ENCODE data around the gene MAP2.

MAP2 gene

GRCh38 chr2:209468846-209469245 lies 45.0 kb downstream of the MAP2 start:
- H3K27ac ChIP-seq (replicated peaks; ENCODE audit: low read length): no peak overlapping the region
- H3K36me3 ChIP-seq (replicated peaks in 1 of 2; ENCODE audit: control insufficient read depth in 2 of 2, insufficient read depth in 2 of 2, low read length in 2 of 2): peaks cover 0 to 2% of the 10 kb centered on the region in 2 donors
- no peak overlapping the region for H3K14ac ChIP-seq (ENCODE audit: low read length)
- DNase-seq (ENCODE audit: low spot score): no peak
- H3K23ac ChIP-seq (ENCODE audit: low read depth, low read length, poor library complexity): no peak overlapping the region
- no peak overlapping the region for H4K8ac ChIP-seq (ENCODE audit: low read depth, low read length)
- WGBS, 2 donors (ENCODE audit: extremely low coverage in 2 of 2, insufficient read length in 2 of 2, insufficient replicate concordance in 1 of 2): no CpG with 5 or more reads among the region's 1 CpG
- no peak overlapping the region for H4K91ac ChIP-seq (ENCODE audit: low read depth, low read length, poor library complexity)
- no peak overlapping the region for H2BK12ac ChIP-seq (ENCODE audit: low read length)
- H3K9ac ChIP-seq (ENCODE audit: low read depth, low read length, poor library complexity): no peak overlapping the region
- no peaks in the 10 kb centered on the region for H3K27me3 ChIP-seq (ENCODE audit: control insufficient read depth in 3 of 3, insufficient read depth in 3 of 3, low read depth in 1 of 3, low read length in 3 of 3)
- no peak overlapping the region for H2BK15ac ChIP-seq (ENCODE audit: low read length)
- H3K4me1 ChIP-seq (ENCODE audit: control insufficient read depth in 2 of 2, insufficient read depth in 1 of 2, low read depth in 1 of 2, low read length in 2 of 2): peaks cover 0 to 5% of the 10 kb centered on the region in 2 donors
- peaks cover 0 to 10% of the 10 kb centered on the region in 2 donors for H3K9me3 ChIP-seq (replicated peaks in 1 of 2; ENCODE audit: control insufficient read depth in 2 of 2, insufficient read depth in 1 of 2, low read depth in 1 of 2, low read length in 2 of 2)
- no peak overlapping the region for H3K4me2 ChIP-seq (ENCODE audit: insufficient read depth, low read length, poor library complexity, severe bottlenecking)
- H3K4me3 ChIP-seq (ENCODE audit: low read length in 2 of 2): no peak overlapping the region
- no peak overlapping the region for H2AFZ ChIP-seq (ENCODE audit: low read length)
- no peak overlapping the region for H2AK5ac ChIP-seq (ENCODE audit: low read depth, low read length)
- H2BK5ac ChIP-seq (ENCODE audit: low read length): no peak overlapping the region
- H3K18ac ChIP-seq (ENCODE audit: low read length): no peak overlapping the region
- H3K79me1 ChIP-seq (ENCODE audit: low read depth, low read length): peaks cover 2% of the 10 kb centered on the region
- H3K4ac ChIP-seq (ENCODE audit: low read length): no peak overlapping the region
- no peak overlapping the region for H2BK120ac ChIP-seq (ENCODE audit: low read depth, low read length)

GRCh38 chr2:209469481-209469880 lies 45.6 kb downstream of the MAP2 start:
- H3K27ac ChIP-seq (replicated peaks; ENCODE audit: low read length): no peak overlapping the region
- no peak overlapping the region for H3K4me3 ChIP-seq (ENCODE audit: low read length in 2 of 2)
- H4K8ac ChIP-seq (ENCODE audit: low read depth, low read length): no peak overlapping the region
- no peaks in the 10 kb centered on the region for H3K27me3 ChIP-seq (ENCODE audit: control insufficient read depth in 3 of 3, insufficient read depth in 3 of 3, low read depth in 1 of 3, low read length in 3 of 3)
- H3K4ac ChIP-seq (ENCODE audit: low read length): no peak overlapping the region
- no peak overlapping the region for H2BK120ac ChIP-seq (ENCODE audit: low read depth, low read length)
- peaks cover 0 to 2% of the 10 kb centered on the region in 2 donors for H3K36me3 ChIP-seq (replicated peaks in 1 of 2; ENCODE audit: control insufficient read depth in 2 of 2, insufficient read depth in 2 of 2, low read length in 2 of 2)
- H3K4me2 ChIP-seq (ENCODE audit: insufficient read depth, low read length, poor library complexity, severe bottlenecking): no peak overlapping the region
- no peak overlapping the region for H2BK5ac ChIP-seq (ENCODE audit: low read length)
- H3K23ac ChIP-seq (ENCODE audit: low read depth, low read length, poor library complexity): no peak overlapping the region
- H4K91ac ChIP-seq (ENCODE audit: low read depth, low read length, poor library complexity): no peak overlapping the region
- H3K18ac ChIP-seq (ENCODE audit: low read length): no peak overlapping the region
- H3K79me1 ChIP-seq (ENCODE audit: low read depth, low read length): peaks cover 3% of the 10 kb centered on the region
- no peak overlapping the region for H2BK12ac ChIP-seq (ENCODE audit: low read length)
- H3K14ac ChIP-seq (ENCODE audit: low read length): no peak overlapping the region
- no peak for DNase-seq (ENCODE audit: low spot score)
- H2BK15ac ChIP-seq (ENCODE audit: low read length): no peak overlapping the region
- no peak overlapping the region for H2AFZ ChIP-seq (ENCODE audit: low read length)
- H2AK5ac ChIP-seq (ENCODE audit: low read depth, low read length): no peak overlapping the region
- H3K9me3 ChIP-seq (replicated peaks in 1 of 2; ENCODE audit: control insufficient read depth in 2 of 2, insufficient read depth in 1 of 2, low read depth in 1 of 2, low read length in 2 of 2): peaks cover 0 to 10% of the 10 kb centered on the region in 2 donors
- H3K4me1 ChIP-seq (ENCODE audit: control insufficient read depth in 2 of 2, insufficient read depth in 1 of 2, low read depth in 1 of 2, low read length in 2 of 2): peaks cover 0 to 5% of the 10 kb centered on the region in 2 donors
- H3K9ac ChIP-seq (ENCODE audit: low read depth, low read length, poor library complexity): no peak overlapping the region

GRCh38 chr2:209470466-209470865 lies 46.6 kb downstream of the MAP2 start:
- Histone ChIP-seq H3K27ac (replicated peaks; ENCODE audit: low read length) (no peak overlapping the region), H3K14ac (ENCODE audit: low read length) (no peak overlapping the region), H2BK15ac (ENCODE audit: low read length) (no peak overlapping the region), H3K18ac (ENCODE audit: low read length) (no peak overlapping the region), H3K4ac (ENCODE audit: low read length) (no peak overlapping the region), H4K8ac (ENCODE audit: low read depth, low read length) (no peak overlapping the region), H2BK5ac (ENCODE audit: low read length) (no peak overlapping the region), H3K27me3 (ENCODE audit: control insufficient read depth in 3 of 3, insufficient read depth in 3 of 3, low read depth in 1 of 3, low read length in 3 of 3) (no peaks in the 10 kb centered on the region), H2BK120ac (ENCODE audit: low read depth, low read length) (no peak overlapping the region), H3K9ac (ENCODE audit: low read depth, low read length, poor library complexity) (no peak overlapping the region), H3K4me2 (ENCODE audit: insufficient read depth, low read length, poor library complexity, severe bottlenecking) (no peak overlapping the region), H3K4me3 (ENCODE audit: low read length in 2 of 2) (no peak overlapping the region), H2AFZ (ENCODE audit: low read length) (no peak overlapping the region), H3K4me1 (ENCODE audit: control insufficient read depth in 2 of 2, insufficient read depth in 1 of 2, low read depth in 1 of 2, low read length in 2 of 2) (peaks cover 0 to 5% of the 10 kb centered on the region in 2 donors), H3K23ac (ENCODE audit: low read depth, low read length, poor library complexity) (no peak overlapping the region), H3K9me3 (replicated peaks in 1 of 2; ENCODE audit: control insufficient read depth in 2 of 2, insufficient read depth in 1 of 2, low read depth in 1 of 2, low read length in 2 of 2) (peaks cover 0 to 10% of the 10 kb centered on the region in 2 donors), H2BK12ac (ENCODE audit: low read length) (no peak overlapping the region), H4K91ac (ENCODE audit: low read depth, low read length, poor library complexity) (no peak overlapping the region), H2AK5ac (ENCODE audit: low read depth, low read length) (no peak overlapping the region), H3K36me3 (replicated peaks in 1 of 2; ENCODE audit: control insufficient read depth in 2 of 2, insufficient read depth in 2 of 2, low read length in 2 of 2) (peaks cover 0 to 2% of the 10 kb centered on the region in 2 donors), H3K79me1 (ENCODE audit: low read depth, low read length) (peaks cover 3% of the 10 kb centered on the region)
- no CpG with 5 or more reads among the region's 2 CpGs for WGBS, 2 donors (ENCODE audit: extremely low coverage in 2 of 2, insufficient read length in 2 of 2, insufficient replicate concordance in 1 of 2)
- DNase-seq (ENCODE audit: low spot score): no peak

- H3K23ac ChIP-seq (ENCODE audit: low read depth, low read length, poor library complexity): no peak overlapping the region
- no peak overlapping the region for H2BK12ac ChIP-seq (ENCODE audit: low read length)
- no peaks in the 10 kb centered on the region for H3K27me3 ChIP-seq (ENCODE audit: control insufficient read depth in 3 of 3, insufficient read depth in 3 of 3, low read depth in 1 of 3, low read length in 3 of 3)
- H3K79me1 ChIP-seq (ENCODE audit: low read depth, low read length): peaks cover 3% of the 10 kb centered on the region
- no peak overlapping the region for H2BK120ac ChIP-seq (ENCODE audit: low read depth, low read length)
- H3K27ac ChIP-seq (replicated peaks; ENCODE audit: low read length): no peak overlapping the region
- peaks cover 0 to 5% of the 10 kb centered on the region in 2 donors for H3K4me1 ChIP-seq (ENCODE audit: control insufficient read depth in 2 of 2, insufficient read depth in 1 of 2, low read depth in 1 of 2, low read length in 2 of 2)
- H4K91ac ChIP-seq (ENCODE audit: low read depth, low read length, poor library complexity): no peak overlapping the region
- H2AFZ ChIP-seq (ENCODE audit: low read length): no peak overlapping the region
- no peak overlapping the region for H3K18ac ChIP-seq (ENCODE audit: low read length)
- no peak for DNase-seq (ENCODE audit: low spot score)
- no peak overlapping the region for H3K4me3 ChIP-seq (ENCODE audit: low read length in 2 of 2)
- H3K14ac ChIP-seq (ENCODE audit: low read length): no peak overlapping the region
- peaks cover 0 to 10% of the 10 kb centered on the region in 2 donors for H3K9me3 ChIP-seq (replicated peaks in 1 of 2; ENCODE audit: control insufficient read depth in 2 of 2, insufficient read depth in 1 of 2, low read depth in 1 of 2, low read length in 2 of 2)
- H3K9ac ChIP-seq (ENCODE audit: low read depth, low read length, poor library complexity): no peak overlapping the region
- no peak overlapping the region for H2BK5ac ChIP-seq (ENCODE audit: low read length)
- no peak overlapping the region for H3K4me2 ChIP-seq (ENCODE audit: insufficient read depth, low read length, poor library complexity, severe bottlenecking)
- peaks cover 0 to 2% of the 10 kb centered on the region in 2 donors for H3K36me3 ChIP-seq (replicated peaks in 1 of 2; ENCODE audit: control insufficient read depth in 2 of 2, insufficient read depth in 2 of 2, low read length in 2 of 2)
- H2BK15ac ChIP-seq (ENCODE audit: low read length): no peak overlapping the region
- no peak overlapping the region for H3K4ac ChIP-seq (ENCODE audit: low read length)
- no peak overlapping the region for H2AK5ac ChIP-seq (ENCODE audit: low read depth, low read length)
- no peak overlapping the region for H4K8ac ChIP-seq (ENCODE audit: low read depth, low read length)
These were observed 47.2 kb downstream of the MAP2 start for GRCh38 chr2:209471037-209471436.
